Measurements from ENCODE around the gene TMEM86A.
"Not testable (repeated sequence)": the region's sequence is repeated elsewhere in the genome, so short reads cannot be mapped to it uniquely, and the experiment has no call there.

Gene TMEM86A

GRCh38 chr11:18671246-18671645, 27.3 kb upstream of the TMEM86A start:
- H3K27ac ChIP-seq (ENCODE audit: low read length), result no peak overlapping the region
- no peak overlapping the region for H2AFZ ChIP-seq (ENCODE audit: low read depth, low read length)
- no peaks in the 10 kb centered on the region for H3K79me2 ChIP-seq (ENCODE audit: low read length)
- no peak for TF ChIP-seq EZH2phosphoT487 (IDR thresholded peaks at IDR 0.05; ENCODE audit: low read depth)
- TF ChIP-seq CTCF (IDR thresholded peaks at IDR 0.05; ENCODE audit: low read depth, low read length), result no peak
- H3K4me1 ChIP-seq (ENCODE audit: low read length), result peaks cover 20% of the 10 kb centered on the region
- H3K36me3 ChIP-seq (replicated peaks; ENCODE audit: low read depth, low read length), result no peaks in the 10 kb centered on the region
- H4K20me1 ChIP-seq (ENCODE audit: insufficient read depth, low read length), result no peaks in the 10 kb centered on the region
- H3K9me3 ChIP-seq (ENCODE audit: insufficient read depth, low read length), result no peaks in the 10 kb centered on the region
- H3K4me2 ChIP-seq (ENCODE audit: low read length), result no peak overlapping the region
- H3K9ac ChIP-seq (ENCODE audit: low read length), result no peak overlapping the region
- peaks cover 6% of the 10 kb centered on the region; the same call in 1 of the 2 replicates for H3K27me3 ChIP-seq (ENCODE audit: low read depth, low read length)
- no peak overlapping the region for H3K4me3 ChIP-seq (ENCODE audit: low read length)

GRCh38 chr11:18672209-18672608, 26.4 kb upstream of the TMEM86A start:
- H3K9me3 ChIP-seq (ENCODE audit: insufficient read depth, low read length); H3K9ac ChIP-seq (ENCODE audit: low read length); H2AFZ ChIP-seq (ENCODE audit: low read depth, low read length); H3K36me3 ChIP-seq (replicated peaks; ENCODE audit: low read depth, low read length); H3K27me3 ChIP-seq (ENCODE audit: low read depth, low read length); H4K20me1 ChIP-seq (ENCODE audit: insufficient read depth, low read length); H3K79me2 ChIP-seq (ENCODE audit: low read length); H3K4me2 ChIP-seq (ENCODE audit: low read length); H3K27ac ChIP-seq (ENCODE audit: low read length); H3K4me3 ChIP-seq (ENCODE audit: low read length): not testable (repeated sequence)
- H3K4me1 ChIP-seq (ENCODE audit: low read length), result peaks cover 11% of the 10 kb centered on the region

- Histone ChIP-seq H3K9ac (ENCODE audit: low read length) (no peak overlapping the region), H3K27me3 (ENCODE audit: low read depth, low read length) (no peaks in the 10 kb centered on the region), H3K79me2 (ENCODE audit: low read length) (no peaks in the 10 kb centered on the region), H2AFZ (ENCODE audit: low read depth, low read length) (no peak overlapping the region), H3K9me3 (ENCODE audit: insufficient read depth, low read length) (no peaks in the 10 kb centered on the region), H3K4me2 (ENCODE audit: low read length) (no peak overlapping the region), H3K27ac (ENCODE audit: low read length) (no peak overlapping the region), H4K20me1 (ENCODE audit: insufficient read depth, low read length) (no peaks in the 10 kb centered on the region), H3K4me3 (ENCODE audit: low read length) (no peak overlapping the region), H3K36me3 (replicated peaks; ENCODE audit: low read depth, low read length) (no peaks in the 10 kb centered on the region), H3K4me1 (ENCODE audit: low read length) (peaks cover 7% of the 10 kb centered on the region; the same call in 1 of the 2 replicates)
- TF ChIP-seq CTCF (IDR thresholded peaks at IDR 0.05; ENCODE audit: low read depth, low read length) (no peak), EZH2phosphoT487 (IDR thresholded peaks at IDR 0.05; ENCODE audit: low read depth) (no peak)
Observed at GRCh38 chr11:18676803-18677202, 21.8 kb upstream of the TMEM86A start.

GRCh38 chr11:18677560-18677959, 21.0 kb upstream of the TMEM86A start:
- H3K4me1 ChIP-seq (ENCODE audit: low read length), result peaks cover 7% of the 10 kb centered on the region; the same call in 1 of the 2 replicates
- no peaks in the 10 kb centered on the region for H3K9me3 ChIP-seq (ENCODE audit: insufficient read depth, low read length)
- no peak overlapping the region for H3K27ac ChIP-seq (ENCODE audit: low read length)
- no peak overlapping the region for H3K4me3 ChIP-seq (ENCODE audit: low read length)
- no peak overlapping the region for H3K9ac ChIP-seq (ENCODE audit: low read length)
- H3K36me3 ChIP-seq (replicated peaks; ENCODE audit: low read depth, low read length), result no peaks in the 10 kb centered on the region
- no peaks in the 10 kb centered on the region for H3K27me3 ChIP-seq (ENCODE audit: low read depth, low read length)
- no peak overlapping the region for H2AFZ ChIP-seq (ENCODE audit: low read depth, low read length)
- no peak overlapping the region for H3K4me2 ChIP-seq (ENCODE audit: low read length)
- no peaks in the 10 kb centered on the region for H3K79me2 ChIP-seq (ENCODE audit: low read length)
- TF ChIP-seq CTCF (IDR thresholded peaks at IDR 0.05; ENCODE audit: low read depth, low read length), result no peak
- no peak for TF ChIP-seq EZH2phosphoT487 (IDR thresholded peaks at IDR 0.05; ENCODE audit: low read depth)
- H4K20me1 ChIP-seq (ENCODE audit: insufficient read depth, low read length), result no peaks in the 10 kb centered on the region

- not testable (repeated sequence) for H3K36me3 ChIP-seq (replicated peaks; ENCODE audit: low read depth, low read length); H2AFZ ChIP-seq (ENCODE audit: low read depth, low read length); H3K27me3 ChIP-seq (ENCODE audit: low read depth, low read length); H3K9me3 ChIP-seq (ENCODE audit: insufficient read depth, low read length); H3K4me1 ChIP-seq (ENCODE audit: low read length); H3K9ac ChIP-seq (ENCODE audit: low read length); H4K20me1 ChIP-seq (ENCODE audit: insufficient read depth, low read length); H3K79me2 ChIP-seq (ENCODE audit: low read length); H3K4me3 ChIP-seq (ENCODE audit: low read length); H3K4me2 ChIP-seq (ENCODE audit: low read length); H3K27ac ChIP-seq (ENCODE audit: low read length)
Observed at GRCh38 chr11:18681949-18682348, 16.6 kb upstream of the TMEM86A start.
